ENCODE measurements around the gene SHISA7.
"Not testable (repeated sequence)": the region's sequence is repeated elsewhere in the genome, so short reads cannot be mapped to it uniquely, and the experiment has no call there.

Gene SHISA7

GRCh38 chr19:55424518-55424917 lies 18.6 kb downstream of the SHISA7 start:
- Histone ChIP-seq H3K36me3 (ENCODE audit: control insufficient read depth, insufficient read depth, low read length) (no peaks in the 10 kb centered on the region), H3K9ac (ENCODE audit: low read length) (no peak overlapping the region), H3K4me3 (ENCODE audit: low read depth, low read length) (no peak overlapping the region), H3K27ac (ENCODE audit: low read depth, low read length) (no peak overlapping the region), H3K4me1 (ENCODE audit: control insufficient read depth, insufficient read depth, low read length) (no peaks in the 10 kb centered on the region), H3K27me3 (ENCODE audit: control insufficient read depth, insufficient read depth, low read length) (peaks cover 15% of the 10 kb centered on the region), H3K9me3 (ENCODE audit: control insufficient read depth, insufficient read depth, low read depth, low read length) (peaks cover 3% of the 10 kb centered on the region; the same call in 1 of the 2 replicates)

- no peak overlapping the region for H3K27ac ChIP-seq (ENCODE audit: low read depth, low read length)
- H3K9ac ChIP-seq (ENCODE audit: low read length) = no peak overlapping the region
- peaks cover 3% of the 10 kb centered on the region; the same call in 1 of the 2 replicates for H3K9me3 ChIP-seq (ENCODE audit: control insufficient read depth, insufficient read depth, low read depth, low read length)
- H3K4me3 ChIP-seq (ENCODE audit: low read depth, low read length) = no peak overlapping the region
- H3K27me3 ChIP-seq (ENCODE audit: control insufficient read depth, insufficient read depth, low read length) = peaks cover 15% of the 10 kb centered on the region
- H3K4me1 ChIP-seq (ENCODE audit: control insufficient read depth, insufficient read depth, low read length) = no peaks in the 10 kb centered on the region
- no peaks in the 10 kb centered on the region for H3K36me3 ChIP-seq (ENCODE audit: control insufficient read depth, insufficient read depth, low read length)
These were observed 19.7 kb downstream of the SHISA7 start for GRCh38 chr19:55423225-55424005.

DNA sequence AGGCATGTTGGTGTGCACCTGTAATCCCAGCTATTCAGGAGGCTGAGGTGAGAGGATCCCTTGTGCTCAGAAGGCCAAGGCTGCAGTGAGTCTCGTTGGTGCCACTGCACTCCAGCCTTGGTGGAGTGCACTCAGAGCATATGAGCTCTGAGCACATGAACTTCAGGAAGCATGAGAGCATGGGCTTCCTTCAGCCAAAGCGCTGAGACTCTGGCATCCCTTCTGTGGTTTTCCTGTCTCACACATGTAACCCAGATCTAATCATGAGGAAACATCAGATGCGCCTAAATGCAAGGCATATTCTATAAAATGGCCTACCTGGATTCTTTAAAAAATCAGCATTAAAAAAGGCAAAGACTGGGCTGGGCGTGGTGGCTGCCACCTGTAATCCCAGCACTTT lies 21.8 kb downstream of the SHISA7 start:
- not testable (repeated sequence) for H3K36me3 ChIP-seq (ENCODE audit: control insufficient read depth, insufficient read depth, low read length); H3K4me1 ChIP-seq (ENCODE audit: control insufficient read depth, insufficient read depth, low read length); H3K9me3 ChIP-seq (ENCODE audit: control insufficient read depth, insufficient read depth, low read depth, low read length); H3K9ac ChIP-seq (ENCODE audit: low read length); H3K4me3 ChIP-seq (ENCODE audit: low read depth, low read length); H3K27ac ChIP-seq (ENCODE audit: low read depth, low read length)
- peaks cover 15% of the 10 kb centered on the region for H3K27me3 ChIP-seq (ENCODE audit: control insufficient read depth, insufficient read depth, low read length)

DNA sequence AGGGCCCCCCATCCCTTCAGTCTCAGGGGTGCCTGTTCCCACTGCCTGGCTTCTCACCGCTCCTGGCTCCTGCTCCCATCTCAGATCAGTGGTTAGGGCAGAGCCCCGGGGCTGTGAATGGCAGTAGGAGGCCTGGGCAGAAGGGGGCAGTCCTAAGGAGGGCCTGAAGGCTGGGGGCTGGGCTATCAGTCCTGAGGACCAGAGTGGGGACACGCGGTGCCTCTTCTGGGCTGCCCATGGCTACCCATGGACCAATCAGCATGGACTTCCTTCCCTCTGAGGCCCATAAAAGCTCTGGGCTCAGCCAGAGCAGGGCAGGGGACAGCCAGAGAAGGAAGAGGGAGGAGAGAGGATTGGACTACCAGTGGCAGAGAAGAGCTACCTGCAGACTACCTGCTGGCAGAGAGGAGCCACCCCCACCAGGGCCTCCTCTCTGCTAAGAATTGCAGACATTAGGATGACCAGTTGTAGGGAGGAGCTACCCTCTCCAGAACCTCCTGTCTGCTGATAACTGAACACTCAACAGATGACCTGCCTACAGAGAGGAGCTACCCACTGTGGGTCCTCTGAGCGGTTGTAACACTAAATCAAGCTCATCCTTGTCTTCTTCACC lies 23.4 kb downstream of the SHISA7 start:
- Histone ChIP-seq H3K27ac (ENCODE audit: low read depth, low read length) (no peak overlapping the region), H3K9me3 (ENCODE audit: control insufficient read depth, insufficient read depth, low read depth, low read length) (peaks cover 3% of the 10 kb centered on the region; the same call in 1 of the 2 replicates), H3K36me3 (ENCODE audit: control insufficient read depth, insufficient read depth, low read length) (no peaks in the 10 kb centered on the region), H3K27me3 (ENCODE audit: control insufficient read depth, insufficient read depth, low read length) (peaks cover 15% of the 10 kb centered on the region), H3K4me1 (ENCODE audit: control insufficient read depth, insufficient read depth, low read length) (0 out of 2 replicates have a peak, but pooled peaks cover 2% of the 10 kb centered on the region), H3K4me3 (ENCODE audit: low read depth, low read length) (no peak overlapping the region), H3K9ac (ENCODE audit: low read length) (no peak overlapping the region)

DNA sequence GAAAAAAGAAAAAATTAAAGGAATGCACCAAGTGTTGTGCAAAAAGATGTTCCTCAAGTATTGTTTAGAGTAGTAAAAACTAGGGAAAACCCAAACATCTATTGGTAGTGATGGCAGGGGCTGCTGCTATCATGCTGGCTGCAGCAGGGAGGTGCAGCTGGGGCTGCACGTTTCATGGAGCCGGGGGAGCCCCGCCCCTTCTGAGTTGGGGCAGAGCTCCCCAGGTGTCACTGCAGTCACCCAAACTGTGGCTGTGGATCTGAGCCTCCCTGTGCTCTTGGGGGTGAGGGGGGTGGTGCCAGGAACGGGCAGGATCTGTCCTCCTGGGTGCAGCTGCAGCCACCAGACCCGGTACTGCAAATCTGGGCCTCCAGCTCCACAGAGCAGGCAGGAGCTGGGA lies 24.0 kb downstream of the SHISA7 start:
- H3K4me3 ChIP-seq (ENCODE audit: low read depth, low read length) = no peak overlapping the region
- H3K9ac ChIP-seq (ENCODE audit: low read length) = no peak overlapping the region
- peaks cover 3% of the 10 kb centered on the region; the same call in 1 of the 2 replicates for H3K9me3 ChIP-seq (ENCODE audit: control insufficient read depth, insufficient read depth, low read depth, low read length)
- H3K4me1 ChIP-seq (ENCODE audit: control insufficient read depth, insufficient read depth, low read length) = 0 out of 2 replicates have a peak, but pooled peaks cover 2% of the 10 kb centered on the region
- H3K36me3 ChIP-seq (ENCODE audit: control insufficient read depth, insufficient read depth, low read length) = no peaks in the 10 kb centered on the region
- no peak overlapping the region for H3K27ac ChIP-seq (ENCODE audit: low read depth, low read length)
- peaks cover 13% of the 10 kb centered on the region for H3K27me3 ChIP-seq (ENCODE audit: control insufficient read depth, insufficient read depth, low read length)

DNA sequence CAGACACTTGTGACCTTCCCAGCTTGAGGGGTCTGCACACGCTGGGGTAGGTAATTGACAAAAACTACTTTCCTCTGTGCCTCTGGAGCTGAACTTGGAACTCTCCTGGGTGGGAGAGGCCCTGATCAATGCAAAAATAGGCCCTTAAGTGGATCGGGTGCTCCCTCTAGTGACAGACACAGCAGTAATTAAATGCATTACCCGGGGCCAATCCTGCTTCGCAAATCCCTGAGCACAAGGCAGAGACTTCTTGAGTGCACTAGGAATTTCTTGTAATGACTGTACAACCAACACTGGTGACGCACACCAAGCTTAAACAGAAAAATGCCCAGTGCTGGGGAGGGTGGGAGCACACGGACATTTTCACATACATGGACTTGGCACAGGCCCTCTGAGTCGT lies 24.9 kb downstream of the SHISA7 start:
- Histone ChIP-seq H3K36me3 (ENCODE audit: control insufficient read depth, insufficient read depth, low read length) (no peaks in the 10 kb centered on the region), H3K4me3 (ENCODE audit: low read depth, low read length) (no peak overlapping the region), H3K9ac (ENCODE audit: low read length) (no peak overlapping the region), H3K9me3 (ENCODE audit: control insufficient read depth, insufficient read depth, low read depth, low read length) (peaks cover 3% of the 10 kb centered on the region; the same call in 1 of the 2 replicates), H3K4me1 (ENCODE audit: control insufficient read depth, insufficient read depth, low read length) (0 out of 2 replicates have a peak, but pooled peaks cover 2% of the 10 kb centered on the region), H3K27ac (ENCODE audit: low read depth, low read length) (no peak overlapping the region), H3K27me3 (ENCODE audit: control insufficient read depth, insufficient read depth, low read length) (peaks cover 10% of the 10 kb centered on the region)

DNA sequence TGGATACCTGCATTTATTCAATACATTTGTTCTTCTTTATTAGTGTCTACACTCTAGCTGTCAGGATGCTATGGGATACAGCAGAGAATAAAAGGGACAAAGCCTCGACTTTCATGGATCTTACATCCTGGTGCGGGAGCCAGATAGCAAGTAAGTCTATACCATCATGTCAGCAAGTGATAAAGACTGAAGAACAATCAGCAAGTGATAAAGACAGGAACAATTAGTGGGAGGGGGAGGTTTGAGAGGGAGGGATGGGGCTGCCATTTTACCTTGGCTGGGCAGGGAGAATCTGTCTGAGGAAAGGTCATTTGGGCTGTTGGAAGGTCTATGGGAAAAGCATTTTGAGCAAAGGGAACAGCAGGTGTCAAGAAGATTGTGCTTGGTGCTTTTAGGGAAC lies 32.9 kb downstream of the SHISA7 start:
- Histone ChIP-seq H3K9me3 (ENCODE audit: control insufficient read depth, insufficient read depth, low read depth, low read length) (peaks cover 4% of the 10 kb centered on the region; the same call in 1 of the 2 replicates), H3K4me3 (ENCODE audit: low read depth, low read length) (no peak overlapping the region), H3K27me3 (ENCODE audit: control insufficient read depth, insufficient read depth, low read length) (no peaks in the 10 kb centered on the region), H3K27ac (ENCODE audit: low read depth, low read length) (no peak overlapping the region), H3K9ac (ENCODE audit: low read length) (no peak overlapping the region), H3K36me3 (ENCODE audit: control insufficient read depth, insufficient read depth, low read length) (peaks cover 17% of the 10 kb centered on the region), H3K4me1 (ENCODE audit: control insufficient read depth, insufficient read depth, low read length) (peaks cover 22% of the 10 kb centered on the region)

DNA sequence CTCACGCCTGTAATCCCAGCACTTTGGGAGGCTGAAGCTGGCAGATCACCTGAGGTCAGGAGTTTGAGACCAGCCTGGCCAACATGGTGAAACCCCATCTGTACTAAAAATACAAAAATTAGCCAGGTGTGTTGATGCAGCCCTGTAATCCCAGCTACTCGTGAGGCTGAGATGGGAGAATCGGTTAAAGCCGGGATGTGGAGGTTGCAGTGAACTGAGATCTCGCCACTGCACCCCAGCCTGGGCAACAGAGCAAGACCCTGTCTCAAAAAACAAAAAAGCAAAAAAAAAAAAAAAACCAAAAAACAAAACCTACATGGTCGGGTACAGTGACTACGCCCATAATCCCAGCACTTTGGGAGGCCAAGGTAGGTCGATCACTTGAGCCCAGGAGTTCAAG lies 33.9 kb downstream of the SHISA7 start:
- H3K9ac ChIP-seq (ENCODE audit: low read length); H3K27me3 ChIP-seq (ENCODE audit: control insufficient read depth, insufficient read depth, low read length); H3K4me3 ChIP-seq (ENCODE audit: low read depth, low read length); H3K9me3 ChIP-seq (ENCODE audit: control insufficient read depth, insufficient read depth, low read depth, low read length); H3K27ac ChIP-seq (ENCODE audit: low read depth, low read length): not testable (repeated sequence)
- Histone ChIP-seq H3K4me1 (ENCODE audit: control insufficient read depth, insufficient read depth, low read length) (peaks cover 22% of the 10 kb centered on the region), H3K36me3 (ENCODE audit: control insufficient read depth, insufficient read depth, low read length) (peaks cover 23% of the 10 kb centered on the region)

DNA sequence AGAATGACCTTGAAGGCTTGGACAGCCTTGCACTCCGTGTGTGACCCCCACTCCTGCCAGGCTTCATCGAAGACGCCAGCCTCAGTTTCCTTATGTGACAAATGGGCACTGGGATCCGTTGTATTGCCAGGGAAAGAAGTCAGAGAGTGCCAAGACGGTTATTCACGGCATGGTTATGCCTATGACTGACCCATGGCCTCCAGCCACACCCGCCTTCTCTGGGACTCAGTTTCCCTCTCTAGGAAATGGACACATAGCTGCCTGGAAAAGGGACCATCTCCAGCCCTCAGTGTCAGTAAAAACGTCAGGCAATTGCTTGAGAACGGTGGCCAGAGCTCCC lies 34.6 kb downstream of the SHISA7 start:
- H3K9ac ChIP-seq (ENCODE audit: low read length) = peak overlapping the region; percentile 62

DNA sequence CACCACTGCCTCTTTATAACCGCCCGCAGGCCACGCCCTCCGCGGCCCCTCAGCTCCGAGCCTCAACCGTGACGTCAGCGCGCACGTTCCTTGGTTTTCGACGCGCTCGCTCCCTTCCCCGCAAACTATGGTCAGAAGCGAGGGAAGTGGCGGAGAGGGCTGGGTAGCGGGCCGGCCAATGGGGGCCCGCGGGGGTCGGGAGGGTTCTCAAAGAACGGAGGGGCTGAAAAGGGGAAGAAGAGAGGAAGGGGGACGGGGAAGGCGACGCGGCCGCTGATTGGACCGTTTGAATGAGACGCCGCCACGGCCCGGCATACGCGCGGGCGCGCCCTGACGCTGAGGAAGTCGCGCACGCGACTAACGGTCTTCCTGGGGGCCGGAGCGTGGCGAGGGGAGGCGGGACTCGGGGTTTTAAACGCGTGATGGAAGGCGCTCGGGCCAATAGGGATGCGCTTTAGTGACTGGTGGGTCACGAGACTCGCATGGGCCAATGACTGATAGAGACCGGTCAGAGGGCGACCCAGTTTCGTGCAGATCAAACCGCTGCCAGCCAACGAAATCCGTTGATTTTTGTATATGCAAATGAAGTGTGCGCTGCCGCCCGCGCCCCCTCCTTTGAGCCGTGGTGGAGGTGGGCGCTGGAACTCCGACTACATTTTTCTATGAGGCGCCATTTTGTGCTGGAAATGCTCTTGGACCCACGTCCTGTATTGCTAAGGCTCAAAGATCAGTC lies 35.1 kb downstream of the SHISA7 start:
- Histone ChIP-seq H3K27me3 (ENCODE audit: control insufficient read depth, insufficient read depth, low read length) (no peaks in the 10 kb centered on the region), H3K4me3 (ENCODE audit: low read depth, low read length) (peak overlapping the region; percentile 79), H3K9me3 (ENCODE audit: control insufficient read depth, insufficient read depth, low read depth, low read length) (peaks cover 4% of the 10 kb centered on the region; the same call in 1 of the 2 replicates), H3K27ac (ENCODE audit: low read depth, low read length) (peak overlapping the region; percentile 100), H3K36me3 (ENCODE audit: control insufficient read depth, insufficient read depth, low read length) (peaks cover 34% of the 10 kb centered on the region), H3K4me1 (ENCODE audit: control insufficient read depth, insufficient read depth, low read length) (peaks cover 22% of the 10 kb centered on the region), H3K9ac (ENCODE audit: low read length) (peak overlapping the region; percentile 87)

More for the DNA sequence above, 34.6 kb downstream of the SHISA7 start:
- Histone ChIP-seq H3K4me1 (ENCODE audit: control insufficient read depth, insufficient read depth, low read length) (peaks cover 22% of the 10 kb centered on the region), H3K27me3 (ENCODE audit: control insufficient read depth, insufficient read depth, low read length) (no peaks in the 10 kb centered on the region), H3K4me3 (ENCODE audit: low read depth, low read length) (peak overlapping the region; percentile 48), H3K27ac (ENCODE audit: low read depth, low read length) (peak overlapping the region; percentile 84), H3K9me3 (ENCODE audit: control insufficient read depth, insufficient read depth, low read depth, low read length) (peaks cover 4% of the 10 kb centered on the region; the same call in 1 of the 2 replicates), H3K36me3 (ENCODE audit: control insufficient read depth, insufficient read depth, low read length) (peaks cover 28% of the 10 kb centered on the region)

GRCh38 chr19:55407550-55407799 lies 35.6 kb downstream of the SHISA7 start, which contains the start of gene UBE2S:
UBE2S (minus strand) TSS chr19:55407788; CDS start chr19:55407589, 199 bp downstream.
- H3K9ac ChIP-seq (ENCODE audit: low read length) = peak within 1 kb of the TSS; percentile 87
- H3K4me3 ChIP-seq (ENCODE audit: low read depth, low read length) = peak within 1 kb of the TSS; percentile 79
- H3K36me3 ChIP-seq (ENCODE audit: control insufficient read depth, insufficient read depth, low read length) = peaks cover 39% of the 10 kb centered on the region
- H3K27me3 ChIP-seq (ENCODE audit: control insufficient read depth, insufficient read depth, low read length); H3K9me3 ChIP-seq (ENCODE audit: control insufficient read depth, insufficient read depth, low read depth, low read length): not testable (repeated sequence)
- H3K27ac ChIP-seq (ENCODE audit: low read depth, low read length) = peak within 1 kb of the TSS; percentile 100
- H3K4me1 ChIP-seq (ENCODE audit: control insufficient read depth, insufficient read depth, low read length) = peaks cover 22% of the 10 kb centered on the region

Measured in HUES6 (cell line).